DMS114 treated with DMSO at 0.1 percent for 48 hours (cell line): ENCODE results near the gene ELMOD3.
"Not testable (repeated sequence)": the region's sequence is repeated elsewhere in the genome, so short reads cannot be mapped to it uniquely, and the experiment has no call there.

ENCODE experiments used
- DNase-seq: peaks from one replicate; lab custom pipeline; 2025; ENCODE audit not compliant: unreplicated experiment; lab: John Stamatoyannopoulos, UW

The ELMOD3 gene

GRCh38 chr2:85400541-85401463 is 46.2 kb downstream of the ELMOD3 start:
- DNase-seq, result no peak

- no peak for DNase-seq
Measured at GRCh38 chr2:85401464-85401805, 46.9 kb downstream of the ELMOD3 start.

GRCh38 chr2:85401844-85402243 is 47.3 kb downstream of the ELMOD3 start:
- no peak for DNase-seq

- peak; percentile 30 for DNase-seq
Measured at GRCh38 chr2:85405201-85406059, 50.9 kb downstream of the ELMOD3 start.

- no peak for DNase-seq
Measured at GRCh38 chr2:85409845-85410583, 55.4 kb downstream of the ELMOD3 start, which contains the start of gene CAPG. TSS of gene CAPG (minus strand) at chr2:85410366. CDS start at chr2:85402145, 8,221 bp downstream.

- no peak for DNase-seq
Measured at GRCh38 chr2:85410584-85411404, 56.2 kb downstream of the ELMOD3 start.

DNA sequence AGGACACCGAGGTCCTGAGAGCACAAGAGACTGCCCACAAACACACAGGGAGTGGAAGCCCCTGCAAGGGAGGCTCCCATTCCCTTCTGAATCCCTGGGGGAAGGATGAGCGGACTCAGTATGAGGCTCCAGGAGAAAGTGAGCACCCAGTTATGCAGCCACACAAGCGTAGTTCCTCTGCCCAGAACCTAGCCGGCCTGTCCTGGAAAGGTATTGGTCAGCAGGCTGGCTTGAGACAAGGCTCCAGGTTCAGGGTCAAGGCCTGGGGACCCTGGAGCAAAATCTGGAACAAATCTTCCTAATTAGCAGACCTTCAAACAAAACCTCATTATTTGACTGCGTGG is 56.8 kb downstream of the ELMOD3 start:
- DNase-seq, result no peak

- DNase-seq, result peak; percentile 29
Measured at GRCh38 chr2:85413592-85414420, 59.2 kb downstream of the ELMOD3 start.

- not testable (repeated sequence) for DNase-seq
Measured at GRCh38 chr2:85414421-85414759, 59.8 kb downstream of the ELMOD3 start.

DNA sequence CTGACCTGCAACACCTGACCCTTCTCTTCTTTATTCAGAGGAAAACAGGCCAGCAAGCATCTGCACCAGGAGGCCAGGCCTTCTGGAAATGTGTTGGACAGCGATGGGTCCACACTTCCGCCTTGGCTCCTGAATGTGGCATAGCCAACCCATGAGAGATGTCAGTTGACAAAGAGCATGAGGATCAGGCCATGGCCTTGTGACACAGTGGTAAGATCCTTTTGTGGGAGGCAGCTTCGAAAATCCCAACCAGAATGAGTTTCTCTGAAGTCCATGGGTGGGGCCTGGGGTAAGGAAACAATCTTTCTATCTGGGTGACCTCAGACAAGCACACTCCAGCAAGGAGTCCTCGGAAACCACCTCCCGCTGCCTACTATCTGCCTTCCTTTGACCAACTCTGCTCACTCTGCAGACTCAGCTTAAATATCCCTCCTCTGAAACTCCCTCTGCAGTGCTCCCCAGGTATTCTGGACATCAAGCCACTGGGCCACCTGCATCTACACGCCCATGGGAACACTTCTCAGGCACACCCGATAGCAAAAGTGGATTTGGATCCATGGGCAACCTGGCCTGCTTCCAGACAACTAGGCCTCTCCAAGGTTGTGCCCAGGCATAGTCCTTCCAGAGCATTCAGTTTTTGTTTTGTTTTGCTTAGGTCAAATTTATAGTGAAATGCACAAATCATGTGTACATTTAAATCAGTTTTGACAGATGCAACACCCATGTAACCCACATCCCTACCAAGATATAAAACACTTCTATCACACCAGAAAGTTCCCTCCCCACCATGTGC is 60.4 kb downstream of the ELMOD3 start:
- DNase-seq, result no peak

GRCh38 chr2:85415980-85416650 is 61.5 kb downstream of the ELMOD3 start:
- no peak for DNase-seq

DNA sequence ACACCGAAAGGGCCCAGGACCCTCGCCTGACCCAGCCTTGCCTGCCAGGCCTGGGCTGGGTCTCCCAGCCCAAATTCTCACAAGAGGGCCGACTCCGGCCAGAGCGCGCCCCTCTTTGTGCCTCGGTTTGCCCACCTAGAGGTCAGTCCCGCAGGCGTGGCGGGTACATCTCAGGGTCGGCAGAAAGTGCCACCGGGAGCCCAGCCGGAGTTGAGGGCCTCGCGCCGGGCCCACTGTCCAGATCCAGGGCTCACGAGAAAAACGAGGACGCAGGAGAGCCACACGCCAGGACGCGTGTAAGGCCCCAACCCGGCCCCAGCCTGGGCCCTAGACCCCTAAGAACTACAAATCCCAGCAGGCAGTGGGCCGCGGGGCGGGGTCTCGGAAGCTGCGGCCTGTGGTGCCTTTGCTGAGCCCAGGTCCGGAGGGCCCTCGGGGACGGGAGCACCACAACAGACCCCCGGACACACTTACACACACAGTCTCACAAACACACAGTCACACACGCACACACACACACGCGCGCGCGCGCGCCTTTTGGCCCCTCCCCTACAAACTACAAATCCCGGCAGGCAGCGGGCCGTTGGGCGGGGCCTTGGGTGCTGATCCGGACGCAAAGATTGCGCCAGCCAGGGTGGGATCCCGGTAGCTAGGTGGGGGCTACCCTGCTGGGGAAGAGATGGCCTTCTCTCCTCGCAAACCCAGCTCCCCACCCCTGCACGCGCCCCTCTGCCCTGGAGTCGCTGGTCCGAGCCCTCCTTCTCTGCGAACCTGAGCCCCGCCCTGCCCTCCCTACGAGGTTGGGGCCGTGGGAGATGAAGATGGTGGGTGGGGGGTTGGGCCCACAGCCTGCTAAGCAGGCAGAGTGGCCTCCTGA is 63.8 kb downstream of the ELMOD3 start, which contains the start of gene SH2D6:
TSS of gene SH2D6 (plus strand) at position 583 of the 877 bp plus-strand sequence. CDS start 10,752 bp downstream, outside the sequence.
- DNase-seq, result peak; percentile 97

DNA sequence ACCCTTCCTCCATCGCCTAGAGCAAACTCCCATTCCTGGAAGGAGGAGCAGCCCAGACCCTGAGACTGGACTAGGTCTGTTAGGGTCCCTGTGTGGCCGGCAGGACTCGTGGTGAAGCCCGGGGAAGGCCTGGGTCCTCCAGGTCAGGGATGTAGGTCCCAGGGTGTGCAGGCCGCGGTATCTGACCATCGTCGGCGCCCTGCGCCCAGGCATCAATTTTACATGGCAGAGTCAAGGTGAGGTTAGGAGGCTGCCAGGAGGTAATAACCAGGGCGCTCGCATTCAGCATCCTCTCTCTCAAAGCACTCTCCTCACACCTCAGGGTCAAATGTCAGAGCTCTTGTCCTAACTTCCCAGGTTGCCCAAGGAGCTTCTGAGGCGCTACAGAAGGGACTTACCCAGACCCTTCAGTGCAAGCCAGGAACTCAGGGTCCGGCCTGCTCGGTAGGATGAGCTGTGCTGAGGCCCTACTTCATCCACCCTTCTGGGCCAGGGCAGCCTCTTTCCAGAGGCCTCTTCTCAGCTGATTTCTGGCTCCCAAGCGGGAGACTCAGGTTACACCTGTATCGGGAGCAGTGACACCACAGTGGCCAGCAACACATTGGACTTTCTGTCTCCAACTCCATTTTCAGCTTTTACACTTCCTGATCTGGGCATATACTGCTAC is 64.6 kb downstream of the ELMOD3 start:
- no peak for DNase-seq

GRCh38 chr2:85420536-85421259 is 66.1 kb downstream of the ELMOD3 start:
- peak; percentile 75 for DNase-seq

- DNase-seq, result no peak
Measured at GRCh38 chr2:85421260-85422071, 66.9 kb downstream of the ELMOD3 start.
